DND-41 (cell line): ENCODE measurements around the gene MX2.

Source experiments
- EZH2 ChIP-seq: IDR thresholded peaks from 3 replicates; pipeline ENCODE4 v1.6.1; 2012; ENCODE audit warnings: borderline replicate concordance, low read depth, mild to moderate bottlenecking, moderate library complexity, low read length, inconsistent platforms; ENCODE audit not compliant: severe bottlenecking
- TF ChIP-seq, protein P1 (sequence below): IDR thresholded peaks from 2 replicates; pipeline ENCODE4 v1.5.1; 2012; ENCODE audit warnings: borderline replicate concordance, low read length, moderate library complexity, mild to moderate bottlenecking; ENCODE audit not compliant: poor library complexity, severe bottlenecking; ENCODE audit errors: extremely low read depth

DNA sequence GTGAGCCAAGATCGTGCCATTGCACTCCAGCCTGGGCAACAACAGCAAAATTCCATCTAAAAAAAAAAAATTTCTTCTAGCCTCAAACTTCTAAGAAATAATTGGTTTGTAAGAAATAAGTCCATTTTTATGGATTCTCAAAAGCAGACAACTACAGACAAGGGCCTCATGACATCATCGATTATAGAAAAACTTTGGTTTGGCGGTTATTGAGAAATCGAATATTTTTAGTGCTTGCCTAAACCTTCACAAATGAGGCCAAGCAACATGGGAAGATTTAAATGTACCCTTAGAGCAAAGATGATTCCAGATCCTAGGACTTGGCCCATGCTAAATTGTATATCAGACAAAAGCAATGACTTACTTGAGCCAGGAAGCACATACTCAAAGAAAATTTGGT, 36.4 kb downstream of the MX2 start:
- TF ChIP-seq, protein P1, sequence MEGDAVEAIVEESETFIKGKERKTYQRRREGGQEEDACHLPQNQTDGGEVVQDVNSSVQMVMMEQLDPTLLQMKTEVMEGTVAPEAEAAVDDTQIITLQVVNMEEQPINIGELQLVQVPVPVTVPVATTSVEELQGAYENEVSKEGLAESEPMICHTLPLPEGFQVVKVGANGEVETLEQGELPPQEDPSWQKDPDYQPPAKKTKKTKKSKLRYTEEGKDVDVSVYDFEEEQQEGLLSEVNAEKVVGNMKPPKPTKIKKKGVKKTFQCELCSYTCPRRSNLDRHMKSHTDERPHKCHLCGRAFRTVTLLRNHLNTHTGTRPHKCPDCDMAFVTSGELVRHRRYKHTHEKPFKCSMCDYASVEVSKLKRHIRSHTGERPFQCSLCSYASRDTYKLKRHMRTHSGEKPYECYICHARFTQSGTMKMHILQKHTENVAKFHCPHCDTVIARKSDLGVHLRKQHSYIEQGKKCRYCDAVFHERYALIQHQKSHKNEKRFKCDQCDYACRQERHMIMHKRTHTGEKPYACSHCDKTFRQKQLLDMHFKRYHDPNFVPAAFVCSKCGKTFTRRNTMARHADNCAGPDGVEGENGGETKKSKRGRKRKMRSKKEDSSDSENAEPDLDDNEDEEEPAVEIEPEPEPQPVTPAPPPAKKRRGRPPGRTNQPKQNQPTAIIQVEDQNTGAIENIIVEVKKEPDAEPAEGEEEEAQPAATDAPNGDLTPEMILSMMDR: no peak
- TF ChIP-seq EZH2: no peak
